B cell (primary cell): Measurements from ENCODE around the gene TSPAN10.

Experiments
- CTCF ChIP-seq: fragments of 200-600 bp; IDR thresholded peaks from one replicate; pipeline ENCODE4 v1.8.0; 2022; ENCODE audit warnings: antibody characterized with exemption, mild to moderate bottlenecking
- EZH2 ChIP-seq: IDR thresholded peaks from 2 replicates; pipeline ENCODE4 v1.6.1; 2012; ENCODE audit warnings: borderline replicate concordance, low read depth, mild to moderate bottlenecking, moderate library complexity, low read length; ENCODE audit not compliant: insufficient read depth, poor library complexity, severe bottlenecking

DNA sequence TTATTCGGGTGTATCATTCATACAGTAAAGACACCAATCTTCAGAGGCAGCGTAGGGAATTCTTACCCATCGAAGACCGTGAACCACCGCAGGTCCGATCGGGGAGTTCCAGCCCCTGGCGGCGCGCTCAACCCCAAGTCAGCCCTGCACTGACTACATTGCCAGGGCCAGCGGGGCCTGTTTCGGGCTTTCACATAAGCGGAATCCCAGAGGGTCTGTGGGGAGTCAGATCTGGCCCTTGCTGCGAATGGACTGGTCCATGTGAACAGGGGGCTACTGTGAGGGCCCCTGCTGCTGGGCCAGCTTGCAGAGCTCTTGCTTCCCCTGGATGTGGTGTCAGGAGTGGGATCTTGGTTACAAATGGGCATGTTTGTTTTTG lies 11.7 kb downstream of the TSPAN10 start:
- TF ChIP-seq CTCF (no peak), EZH2 (no peak)
